ENCODE results near the gene PLCL2.

PLCL2 gene

DNA sequence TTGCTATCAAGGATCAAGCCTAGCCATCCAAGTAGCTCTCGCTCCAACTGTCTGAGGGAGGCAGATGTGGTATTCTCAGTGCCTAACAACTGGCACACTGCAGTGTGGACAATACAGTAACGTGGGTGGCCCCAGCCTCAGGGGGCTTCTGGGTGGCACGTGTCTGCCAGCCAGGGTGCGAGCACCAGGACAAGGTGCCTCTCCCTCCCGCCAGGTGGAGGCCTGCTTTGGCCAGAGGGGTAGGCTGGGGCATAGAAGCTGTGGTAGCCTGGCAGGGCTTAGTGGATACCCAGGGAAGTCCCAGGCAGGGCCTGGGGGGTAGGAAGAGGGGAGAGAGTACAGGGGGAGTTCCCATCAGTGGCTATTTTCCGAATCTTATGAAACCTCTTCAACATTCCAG lies 234.0 kb downstream of the PLCL2 start:
- Histone ChIP-seq H3K4me2 (ENCODE audit: low read length) (no peak overlapping the region), H3K9ac (ENCODE audit: low read length) (no peak overlapping the region), H3K4me1 (ENCODE audit: insufficient read depth, low read length, severe bottlenecking) (no peaks in the 10 kb centered on the region), H4K20me1 (ENCODE audit: insufficient read depth, low read length) (no peaks in the 10 kb centered on the region), H2AFZ (ENCODE audit: low read length) (no peak overlapping the region), H3K9me3 (ENCODE audit: low read length) (no peaks in the 10 kb centered on the region), H3K27me3 (ENCODE audit: insufficient read depth, low read length) (no peaks in the 10 kb centered on the region), H3K79me2 (ENCODE audit: insufficient read depth, low read length) (no peaks in the 10 kb centered on the region), H3K27ac (ENCODE audit: low read depth, low read length, poor library complexity, severe bottlenecking) (no peak overlapping the region), H3F3A (ENCODE audit: insufficient read depth, low read length) (no peaks in the 10 kb centered on the region), H3K9me2 (ENCODE audit: low read depth, low read length) (no peaks in the 10 kb centered on the region), H3K36me3 (ENCODE audit: insufficient read depth, low read length) (no peaks in the 10 kb centered on the region), H3K4me3 (ENCODE audit: low read depth, low read length, poor library complexity, severe bottlenecking) (no peak overlapping the region)
- no peak for TF ChIP-seq EZH2 (IDR thresholded peaks at IDR 0.05; ENCODE audit: borderline replicate concordance, low read length)

DNA sequence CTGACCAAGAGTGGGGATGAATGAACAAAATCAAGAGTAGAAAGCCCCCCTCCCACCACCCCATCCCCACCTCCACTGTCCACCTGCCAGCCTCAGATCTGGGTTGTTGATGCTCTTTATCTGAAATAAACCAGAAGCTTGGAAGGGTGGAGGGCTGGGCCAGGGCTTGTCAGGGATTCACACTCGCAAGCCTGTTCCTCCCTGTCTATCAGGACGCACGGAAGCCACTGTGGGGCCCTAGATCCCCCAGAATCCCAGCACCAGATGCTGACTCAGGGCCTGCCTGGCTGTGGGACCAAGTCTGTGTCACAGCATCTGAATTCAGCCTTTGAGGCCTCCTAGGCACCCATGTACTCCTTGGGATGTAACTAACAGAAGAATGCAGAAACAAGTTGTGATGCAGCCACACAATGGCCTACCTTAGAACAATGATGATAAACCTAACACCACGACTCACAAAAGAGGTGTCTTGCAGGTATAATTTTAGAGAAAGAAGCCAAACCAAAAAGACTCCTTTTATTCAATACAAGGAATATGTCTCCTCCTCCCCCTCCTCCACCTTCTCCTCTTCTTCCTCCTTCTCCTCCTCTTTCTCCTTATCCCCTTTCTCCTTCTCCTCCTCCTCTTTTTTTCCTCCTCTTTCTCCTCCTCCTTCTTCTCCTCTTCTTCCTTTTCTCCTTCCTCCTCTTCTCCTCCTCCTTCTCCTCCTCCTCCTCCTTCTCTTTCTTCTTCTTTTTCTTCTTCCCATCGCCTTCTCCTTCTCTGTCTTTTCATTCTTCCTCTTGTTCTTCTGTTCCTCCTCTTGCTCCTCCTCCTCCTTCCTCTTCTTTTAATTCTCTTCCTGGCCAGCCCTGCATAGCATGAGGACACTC lies 234.7 kb downstream of the PLCL2 start:
- no peaks in the 10 kb centered on the region for H3F3A ChIP-seq (ENCODE audit: insufficient read depth, low read length)
- H3K4me2 ChIP-seq (ENCODE audit: low read length) = no peak overlapping the region
- H3K9ac ChIP-seq (ENCODE audit: low read length) = no peak overlapping the region
- H3K79me2 ChIP-seq (ENCODE audit: insufficient read depth, low read length) = no peaks in the 10 kb centered on the region
- H3K36me3 ChIP-seq (ENCODE audit: insufficient read depth, low read length) = no peaks in the 10 kb centered on the region
- H3K27ac ChIP-seq (ENCODE audit: low read depth, low read length, poor library complexity, severe bottlenecking) = no peak overlapping the region
- H2AFZ ChIP-seq (ENCODE audit: low read length) = no peak overlapping the region
- no peak overlapping the region for H3K4me3 ChIP-seq (ENCODE audit: low read depth, low read length, poor library complexity, severe bottlenecking)
- no peaks in the 10 kb centered on the region for H4K20me1 ChIP-seq (ENCODE audit: insufficient read depth, low read length)
- no peaks in the 10 kb centered on the region for H3K27me3 ChIP-seq (ENCODE audit: insufficient read depth, low read length)
- H3K9me3 ChIP-seq (ENCODE audit: low read length) = no peaks in the 10 kb centered on the region
- H3K4me1 ChIP-seq (ENCODE audit: insufficient read depth, low read length, severe bottlenecking) = no peaks in the 10 kb centered on the region
- H3K9me2 ChIP-seq (ENCODE audit: low read depth, low read length) = no peaks in the 10 kb centered on the region
- TF ChIP-seq, protein P1, sequence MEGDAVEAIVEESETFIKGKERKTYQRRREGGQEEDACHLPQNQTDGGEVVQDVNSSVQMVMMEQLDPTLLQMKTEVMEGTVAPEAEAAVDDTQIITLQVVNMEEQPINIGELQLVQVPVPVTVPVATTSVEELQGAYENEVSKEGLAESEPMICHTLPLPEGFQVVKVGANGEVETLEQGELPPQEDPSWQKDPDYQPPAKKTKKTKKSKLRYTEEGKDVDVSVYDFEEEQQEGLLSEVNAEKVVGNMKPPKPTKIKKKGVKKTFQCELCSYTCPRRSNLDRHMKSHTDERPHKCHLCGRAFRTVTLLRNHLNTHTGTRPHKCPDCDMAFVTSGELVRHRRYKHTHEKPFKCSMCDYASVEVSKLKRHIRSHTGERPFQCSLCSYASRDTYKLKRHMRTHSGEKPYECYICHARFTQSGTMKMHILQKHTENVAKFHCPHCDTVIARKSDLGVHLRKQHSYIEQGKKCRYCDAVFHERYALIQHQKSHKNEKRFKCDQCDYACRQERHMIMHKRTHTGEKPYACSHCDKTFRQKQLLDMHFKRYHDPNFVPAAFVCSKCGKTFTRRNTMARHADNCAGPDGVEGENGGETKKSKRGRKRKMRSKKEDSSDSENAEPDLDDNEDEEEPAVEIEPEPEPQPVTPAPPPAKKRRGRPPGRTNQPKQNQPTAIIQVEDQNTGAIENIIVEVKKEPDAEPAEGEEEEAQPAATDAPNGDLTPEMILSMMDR (IDR thresholded peaks at IDR 0.05; ENCODE audit: low read length) = no peak
- TF ChIP-seq EZH2 (IDR thresholded peaks at IDR 0.05; ENCODE audit: borderline replicate concordance, low read length) = no peak

DNA sequence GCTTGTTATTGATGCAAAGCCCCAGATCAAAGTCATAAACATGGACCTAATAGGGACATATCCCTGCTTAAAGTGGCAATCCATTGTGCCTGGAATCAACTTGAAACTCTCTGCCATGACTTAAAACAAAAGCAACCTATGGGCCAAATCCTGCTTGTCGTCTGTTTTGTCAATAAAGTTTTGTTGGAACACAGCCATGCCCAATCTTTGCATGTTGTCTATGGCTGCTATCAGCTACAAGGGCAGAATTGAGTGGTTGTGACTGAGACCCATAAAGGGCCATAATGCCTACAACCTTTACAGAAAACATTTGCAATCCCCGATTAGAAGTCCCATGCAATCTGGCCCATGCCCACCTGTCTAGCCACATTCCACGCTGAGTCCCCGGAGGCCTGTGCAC lies 235.4 kb downstream of the PLCL2 start:
- no peaks in the 10 kb centered on the region for H3K9me3 ChIP-seq (ENCODE audit: low read length)
- no peaks in the 10 kb centered on the region for H3F3A ChIP-seq (ENCODE audit: insufficient read depth, low read length)
- no peaks in the 10 kb centered on the region for H4K20me1 ChIP-seq (ENCODE audit: insufficient read depth, low read length)
- no peaks in the 10 kb centered on the region for H3K27me3 ChIP-seq (ENCODE audit: insufficient read depth, low read length)
- H3K4me1 ChIP-seq (ENCODE audit: insufficient read depth, low read length, severe bottlenecking) = no peaks in the 10 kb centered on the region
- no peak overlapping the region for H3K4me2 ChIP-seq (ENCODE audit: low read length)
- H3K36me3 ChIP-seq (ENCODE audit: insufficient read depth, low read length) = no peaks in the 10 kb centered on the region
- no peak for TF ChIP-seq EZH2 (IDR thresholded peaks at IDR 0.05; ENCODE audit: borderline replicate concordance, low read length)
- TF ChIP-seq, protein P1 (IDR thresholded peaks at IDR 0.05; ENCODE audit: low read length) = no peak
- H3K4me3 ChIP-seq (ENCODE audit: low read depth, low read length, poor library complexity, severe bottlenecking) = no peak overlapping the region
- H3K9ac ChIP-seq (ENCODE audit: low read length) = no peak overlapping the region
- H3K9me2 ChIP-seq (ENCODE audit: low read depth, low read length) = no peaks in the 10 kb centered on the region
- no peak overlapping the region for H2AFZ ChIP-seq (ENCODE audit: low read length)
- H3K27ac ChIP-seq (ENCODE audit: low read depth, low read length, poor library complexity, severe bottlenecking) = no peak overlapping the region
- no peaks in the 10 kb centered on the region for H3K79me2 ChIP-seq (ENCODE audit: insufficient read depth, low read length)

DNA sequence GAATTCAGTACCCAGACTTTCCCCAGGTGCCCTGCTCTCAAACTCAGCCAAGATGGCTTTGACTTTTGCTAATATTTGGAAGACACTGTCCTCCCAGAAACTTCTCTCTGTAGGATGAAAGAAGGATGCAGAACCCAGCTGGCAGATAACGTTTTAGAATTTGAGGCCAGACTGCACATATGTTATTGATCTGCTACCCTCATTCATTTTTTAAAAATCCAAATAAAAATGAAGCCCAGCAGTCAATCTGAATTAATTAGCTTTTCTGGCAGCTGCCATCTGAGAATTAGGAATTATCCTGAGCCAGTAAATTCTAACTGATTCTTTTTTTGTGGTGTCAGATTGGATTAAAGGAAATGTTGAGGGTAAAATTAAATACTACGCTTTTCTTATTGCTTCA lies 236.6 kb downstream of the PLCL2 start:
- no peak overlapping the region for H3K27ac ChIP-seq (ENCODE audit: low read depth, low read length, poor library complexity, severe bottlenecking)
- no peak overlapping the region for H2AFZ ChIP-seq (ENCODE audit: low read length)
- no peaks in the 10 kb centered on the region for H3K27me3 ChIP-seq (ENCODE audit: insufficient read depth, low read length)
- no peaks in the 10 kb centered on the region for H3K4me1 ChIP-seq (ENCODE audit: insufficient read depth, low read length, severe bottlenecking)
- H3K36me3 ChIP-seq (ENCODE audit: insufficient read depth, low read length) = no peaks in the 10 kb centered on the region
- H4K20me1 ChIP-seq (ENCODE audit: insufficient read depth, low read length) = no peaks in the 10 kb centered on the region
- TF ChIP-seq, protein P1 (IDR thresholded peaks at IDR 0.05; ENCODE audit: low read length) = no peak
- TF ChIP-seq EZH2 (IDR thresholded peaks at IDR 0.05; ENCODE audit: borderline replicate concordance, low read length) = no peak
- no peaks in the 10 kb centered on the region for H3K79me2 ChIP-seq (ENCODE audit: insufficient read depth, low read length)
- no peaks in the 10 kb centered on the region for H3K9me2 ChIP-seq (ENCODE audit: low read depth, low read length)
- no peaks in the 10 kb centered on the region for H3K9me3 ChIP-seq (ENCODE audit: low read length)
- H3K9ac ChIP-seq (ENCODE audit: low read length) = no peak overlapping the region
- no peak overlapping the region for H3K4me2 ChIP-seq (ENCODE audit: low read length)
- no peaks in the 10 kb centered on the region for H3F3A ChIP-seq (ENCODE audit: insufficient read depth, low read length)
- H3K4me3 ChIP-seq (ENCODE audit: low read depth, low read length, poor library complexity, severe bottlenecking) = no peak overlapping the region

Measured in OCI-LY1 (cell line).